ENCODE results near the gene OR13A1. TPM values are rescaled to one million over a fixed set of nuclear protein-coding genes. Genes with fewer than 3 reads are reported as not detected.
"Not testable (repeated sequence)": the region's sequence is repeated elsewhere in the genome, so short reads cannot be mapped to it uniquely, and the experiment has no call there.

OR13A1 gene, protein sequence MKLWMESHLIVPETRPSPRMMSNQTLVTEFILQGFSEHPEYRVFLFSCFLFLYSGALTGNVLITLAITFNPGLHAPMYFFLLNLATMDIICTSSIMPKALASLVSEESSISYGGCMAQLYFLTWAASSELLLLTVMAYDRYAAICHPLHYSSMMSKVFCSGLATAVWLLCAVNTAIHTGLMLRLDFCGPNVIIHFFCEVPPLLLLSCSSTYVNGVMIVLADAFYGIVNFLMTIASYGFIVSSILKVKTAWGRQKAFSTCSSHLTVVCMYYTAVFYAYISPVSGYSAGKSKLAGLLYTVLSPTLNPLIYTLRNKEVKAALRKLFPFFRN
- not detected in 2 replicates for polyA plus RNA-seq (2012; rRNA removed)
- polyA plus RNA-seq (2012; cell fraction: cytosol; rRNA removed): not detected in 2 replicates
- polyA plus RNA-seq (2012; cell fraction: nucleus; rRNA removed): 0.08 TPM in 2 replicates

DNA sequence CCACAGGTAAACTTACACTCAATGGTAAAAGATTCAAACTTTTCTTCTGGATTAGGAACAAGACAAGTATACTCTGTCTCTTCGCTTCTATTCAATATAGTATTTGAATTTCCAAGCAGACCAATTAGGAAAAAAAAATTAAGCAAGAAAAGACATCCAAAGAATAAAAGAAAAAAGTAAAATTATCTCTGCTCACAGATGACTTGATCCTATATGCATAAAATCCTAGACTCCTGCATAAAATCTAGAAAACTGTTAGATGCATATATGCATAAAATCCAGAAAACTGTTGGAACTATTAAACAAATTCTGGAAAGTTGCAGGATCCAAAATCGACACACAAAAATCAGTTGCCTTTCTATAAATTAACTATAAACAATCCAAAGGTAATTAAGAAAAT, at the start of gene OR13A1:
Gene OR13A1, minus strand, starts transcription at position 101 of the 400 bp plus-strand sequence. CDS start 11,186 bp downstream, outside the sequence.
- H3K4me2 ChIP-seq: no peak within 1 kb of the TSS
- no peak within 1 kb of the TSS for H2AFZ ChIP-seq (ENCODE audit: low read depth)
- WGBS (ENCODE audit: low lambda C conversion rate): 0% methylated on average over 2 of the region's 2 CpGs
- H3K27me3 ChIP-seq (ENCODE audit: insufficient read depth): no peaks in the 10 kb centered on the region
- no peaks in the 10 kb centered on the region for H3K79me2 ChIP-seq (ENCODE audit: insufficient read depth)
- H3K9me2 ChIP-seq: no peaks in the 10 kb centered on the region
- no peaks in the 10 kb centered on the region for H3K4me1 ChIP-seq (ENCODE audit: control insufficient read depth in 1 of 2, insufficient read depth in 2 of 2, low read depth in 1 of 2, low read length in 1 of 2)
- H3K9ac ChIP-seq: no peak within 1 kb of the TSS
- TF ChIP-seq, protein P1, sequence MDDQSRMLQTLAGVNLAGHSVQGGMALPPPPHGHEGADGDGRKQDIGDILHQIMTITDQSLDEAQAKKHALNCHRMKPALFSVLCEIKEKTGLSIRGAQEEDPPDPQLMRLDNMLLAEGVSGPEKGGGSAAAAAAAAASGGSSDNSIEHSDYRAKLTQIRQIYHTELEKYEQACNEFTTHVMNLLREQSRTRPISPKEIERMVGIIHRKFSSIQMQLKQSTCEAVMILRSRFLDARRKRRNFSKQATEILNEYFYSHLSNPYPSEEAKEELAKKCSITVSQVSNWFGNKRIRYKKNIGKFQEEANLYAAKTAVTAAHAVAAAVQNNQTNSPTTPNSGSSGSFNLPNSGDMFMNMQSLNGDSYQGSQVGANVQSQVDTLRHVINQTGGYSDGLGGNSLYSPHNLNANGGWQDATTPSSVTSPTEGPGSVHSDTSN (IDR thresholded peaks at IDR 0.05): no peak
- TF ChIP-seq CHD2 (IDR thresholded peaks at IDR 0.05; ENCODE audit: low read length, partially characterized antibody) (no peak), RCOR1 (IDR thresholded peaks at IDR 0.05; ENCODE audit: low read length) (no peak)
- TF ChIP-seq, protein P2, sequence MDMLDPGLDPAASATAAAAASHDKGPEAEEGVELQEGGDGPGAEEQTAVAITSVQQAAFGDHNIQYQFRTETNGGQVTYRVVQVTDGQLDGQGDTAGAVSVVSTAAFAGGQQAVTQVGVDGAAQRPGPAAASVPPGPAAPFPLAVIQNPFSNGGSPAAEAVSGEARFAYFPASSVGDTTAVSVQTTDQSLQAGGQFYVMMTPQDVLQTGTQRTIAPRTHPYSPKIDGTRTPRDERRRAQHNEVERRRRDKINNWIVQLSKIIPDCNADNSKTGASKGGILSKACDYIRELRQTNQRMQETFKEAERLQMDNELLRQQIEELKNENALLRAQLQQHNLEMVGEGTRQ (IDR thresholded peaks at IDR 0.05; ENCODE audit: borderline replicate concordance, low read depth, low read length): no peak
- no peaks in the 10 kb centered on the region for H3F3A ChIP-seq (replicated peaks; ENCODE audit: insufficient read depth)
- no peak for DNase-seq
- H3K9me3 ChIP-seq: no peaks in the 10 kb centered on the region
- ChIA-PET POLR2A (no interaction called here), CTCF (no interaction called here)
- no peaks in the 10 kb centered on the region for H4K20me1 ChIP-seq (ENCODE audit: insufficient read depth)
- no peak within 1 kb of the TSS for H3K4me3 ChIP-seq (ENCODE audit: low read depth in 2 of 2, low read length in 1 of 2)
- H3K27ac ChIP-seq (ENCODE audit: low read depth in 2 of 2, low read length in 1 of 2): no peak within 1 kb of the TSS
- no peaks in the 10 kb centered on the region for H3K36me3 ChIP-seq (replicated peaks in 1 of 2; ENCODE audit: control insufficient read depth in 1 of 2, insufficient read depth in 2 of 2, low read length in 1 of 2)

DNA sequence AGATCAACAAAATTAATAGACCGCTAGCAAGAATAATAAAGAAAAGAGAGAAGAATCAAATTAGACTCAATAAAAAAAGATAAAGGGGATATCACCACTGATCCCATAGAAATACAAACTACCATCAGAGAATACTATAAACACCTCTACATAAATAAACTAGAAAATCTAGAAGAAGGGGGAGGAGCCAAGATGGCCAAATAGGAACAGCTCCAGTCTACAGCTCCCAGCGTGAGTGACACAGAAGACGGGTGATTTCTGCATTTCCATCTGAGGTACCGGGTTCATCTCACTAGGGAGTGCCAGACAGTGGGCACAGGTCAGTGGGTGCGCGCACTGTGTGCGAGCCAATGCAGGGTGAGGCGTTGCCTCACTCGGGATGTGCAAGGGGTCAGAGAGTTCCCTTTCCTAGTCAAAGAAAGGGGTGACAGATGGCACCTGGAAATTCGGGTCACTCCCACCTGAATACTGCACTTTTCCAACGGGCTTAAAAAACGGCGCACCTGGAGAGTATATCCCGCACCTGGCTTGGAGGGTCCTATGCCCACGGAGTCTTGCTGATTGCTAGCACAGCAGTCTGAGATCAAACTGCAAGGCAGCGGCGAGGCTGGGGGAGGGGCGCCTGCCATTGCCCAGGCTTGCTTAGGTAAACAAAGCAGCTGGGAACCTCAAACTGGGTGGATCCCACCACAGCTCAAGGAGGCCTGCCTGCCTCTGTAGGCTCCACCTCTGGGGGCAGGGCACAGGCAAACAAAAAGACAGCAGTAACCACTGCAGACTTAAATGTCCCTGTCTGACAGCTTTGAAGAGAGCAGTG, 46.8 kb upstream of the OR13A1 start:
- H3K4me1 ChIP-seq (ENCODE audit: control insufficient read depth in 1 of 2, insufficient read depth in 2 of 2, low read depth in 1 of 2, low read length in 1 of 2); POLR2A ChIA-PET; CTCF ChIA-PET; H2AFZ ChIP-seq (ENCODE audit: low read depth); H3K4me3 ChIP-seq (ENCODE audit: low read depth in 2 of 2, low read length in 1 of 2); H3K9ac ChIP-seq; H3K27ac ChIP-seq (ENCODE audit: low read depth in 2 of 2, low read length in 1 of 2); H3K9me2 ChIP-seq; H3K36me3 ChIP-seq (replicated peaks in 1 of 2; ENCODE audit: control insufficient read depth in 1 of 2, insufficient read depth in 2 of 2, low read length in 1 of 2); H3K4me2 ChIP-seq; H4K20me1 ChIP-seq (ENCODE audit: insufficient read depth); H3K27me3 ChIP-seq (ENCODE audit: insufficient read depth); H3K9me3 ChIP-seq; DNase-seq; H3F3A ChIP-seq (replicated peaks; ENCODE audit: insufficient read depth); H3K79me2 ChIP-seq (ENCODE audit: insufficient read depth): not testable (repeated sequence)
- 38% methylated on average over 15 of the region's 18 CpGs for WGBS (ENCODE audit: low lambda C conversion rate)

DNA sequence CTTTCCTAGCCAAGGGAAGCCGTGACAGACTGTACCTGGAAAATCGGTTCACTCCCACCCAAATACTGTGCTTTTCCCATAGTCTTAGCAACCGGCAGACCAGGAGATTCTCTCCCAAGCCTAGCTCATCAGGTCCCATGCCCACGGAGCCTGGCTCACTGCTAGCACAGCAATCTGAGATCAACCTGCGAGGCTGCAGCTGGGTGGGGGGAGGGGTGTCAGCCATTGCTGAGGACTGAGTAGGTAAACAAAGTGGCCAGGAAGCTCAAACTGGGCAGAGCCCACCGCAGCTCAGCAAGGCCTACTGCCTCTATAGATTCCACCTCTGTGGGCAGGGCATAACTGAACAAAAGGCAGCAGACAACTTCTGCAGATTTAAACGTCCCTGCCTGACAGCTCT, 43.6 kb upstream of the OR13A1 start:
- H3K79me2 ChIP-seq (ENCODE audit: insufficient read depth); CTCF ChIA-PET; DNase-seq; H3F3A ChIP-seq (replicated peaks; ENCODE audit: insufficient read depth); H2AFZ ChIP-seq (ENCODE audit: low read depth); H3K4me2 ChIP-seq; H3K27ac ChIP-seq (ENCODE audit: low read depth in 2 of 2, low read length in 1 of 2); H3K4me1 ChIP-seq (ENCODE audit: control insufficient read depth in 1 of 2, insufficient read depth in 2 of 2, low read depth in 1 of 2, low read length in 1 of 2); H3K36me3 ChIP-seq (replicated peaks in 1 of 2; ENCODE audit: control insufficient read depth in 1 of 2, insufficient read depth in 2 of 2, low read length in 1 of 2); H3K9ac ChIP-seq; H3K27me3 ChIP-seq (ENCODE audit: insufficient read depth); H3K9me3 ChIP-seq; H3K9me2 ChIP-seq; H3K4me3 ChIP-seq (ENCODE audit: low read depth in 2 of 2, low read length in 1 of 2); H4K20me1 ChIP-seq (ENCODE audit: insufficient read depth): not testable (repeated sequence)
- POLR2A ChIA-PET: interaction anchor here (0.6 kb wide), 1 partner anchor 183 kb away, joined by 3 read pairs; no protein-coding TSS in a partner anchor
- WGBS (ENCODE audit: low lambda C conversion rate): 3% methylated on average over 5 of the region's 7 CpGs

All from SK-N-SH (cell line).